SIG-M5 treated with dmso at 0.1 percent for 504 hours (cell line): ENCODE results near the gene SLC22A23.
"Not testable (repeated sequence)": the region's sequence is repeated elsewhere in the genome, so short reads cannot be mapped to it uniquely, and the experiment has no call there.

Source experiments
- DNase-seq: peaks from one replicate; lab custom pipeline; 2025; ENCODE audit not compliant: unreplicated experiment; lab: John Stamatoyannopoulos, UW

The SLC22A23 gene

GRCh38 chr6:3386374-3386857, 70.4 kb downstream of the SLC22A23 start:
- no peak for DNase-seq

GRCh38 chr6:3385660-3386151, 71.1 kb downstream of the SLC22A23 start:
- DNase-seq = no peak

GRCh38 chr6:3385181-3385580, 71.7 kb downstream of the SLC22A23 start:
- not testable (repeated sequence) for DNase-seq

- no peak for DNase-seq
These were observed 72.4 kb downstream of the SLC22A23 start for GRCh38 chr6:3384241-3385143.

- DNase-seq = no peak
These were observed 73.3 kb downstream of the SLC22A23 start for GRCh38 chr6:3383525-3383924.

- DNase-seq = no peak
These were observed 74.2 kb downstream of the SLC22A23 start for GRCh38 chr6:3382326-3383279.

- DNase-seq = no peak
These were observed 75.5 kb downstream of the SLC22A23 start for GRCh38 chr6:3381233-3381921.

- DNase-seq = no peak
These were observed 76.3 kb downstream of the SLC22A23 start for GRCh38 chr6:3380344-3381232.

- DNase-seq = no peak
These were observed 77.3 kb downstream of the SLC22A23 start for GRCh38 chr6:3379482-3380060.

- DNase-seq = not testable (repeated sequence)
These were observed 78.0 kb downstream of the SLC22A23 start for GRCh38 chr6:3378808-3379207.

- DNase-seq = not testable (repeated sequence)
These were observed 78.5 kb downstream of the SLC22A23 start for GRCh38 chr6:3378398-3378782.

- DNase-seq = no peak
These were observed 79.1 kb downstream of the SLC22A23 start for GRCh38 chr6:3377536-3378397.

- no peak for DNase-seq
These were observed 79.8 kb downstream of the SLC22A23 start for GRCh38 chr6:3376893-3377535.

GRCh38 chr6:3376064-3376463, 80.8 kb downstream of the SLC22A23 start:
- no peak for DNase-seq

GRCh38 chr6:3373597-3374203, 83.2 kb downstream of the SLC22A23 start:
- no peak for DNase-seq

GRCh38 chr6:3372912-3373554, 83.8 kb downstream of the SLC22A23 start:
- DNase-seq = no peak
